ENCODE data around the gene HIC1.
A peak's percentile ranks its signal among the peaks of the same experiment; 100 is the strongest.

Gene HIC1

DNA sequence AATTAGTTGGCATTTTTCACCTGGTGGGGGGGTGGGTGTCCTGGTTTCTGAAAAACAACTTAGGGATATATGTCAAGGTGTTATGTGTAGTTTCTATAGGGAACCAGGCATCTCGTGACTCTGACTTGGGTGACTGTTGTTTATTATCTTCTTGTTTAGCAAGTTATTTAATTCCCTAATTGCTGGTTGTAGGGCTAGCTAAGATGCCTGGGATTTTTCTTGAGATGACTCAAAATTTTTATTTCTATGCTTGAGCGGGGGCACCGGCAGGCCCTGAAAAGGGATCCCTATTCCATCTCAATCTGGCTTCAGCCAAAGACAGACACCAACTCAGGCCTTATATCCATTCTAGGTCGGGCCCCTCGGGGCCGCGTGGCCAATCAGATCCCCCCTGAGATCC lies 21.8 kb upstream of the HIC1 start:
- in situ Hi-C loops (cut with MboI; ENCODE audit: low sequenced_read_pairs, unreplicated experiment), result loop anchor here (10.0 to 25.0 kb wide), 2 partner anchors 128 to 321 kb away; partner anchors contain the start of genes TLCD2 and WDR81
- no peak for DNase-seq (ENCODE audit: low spot score)
- TF ChIP-seq, protein P1, sequence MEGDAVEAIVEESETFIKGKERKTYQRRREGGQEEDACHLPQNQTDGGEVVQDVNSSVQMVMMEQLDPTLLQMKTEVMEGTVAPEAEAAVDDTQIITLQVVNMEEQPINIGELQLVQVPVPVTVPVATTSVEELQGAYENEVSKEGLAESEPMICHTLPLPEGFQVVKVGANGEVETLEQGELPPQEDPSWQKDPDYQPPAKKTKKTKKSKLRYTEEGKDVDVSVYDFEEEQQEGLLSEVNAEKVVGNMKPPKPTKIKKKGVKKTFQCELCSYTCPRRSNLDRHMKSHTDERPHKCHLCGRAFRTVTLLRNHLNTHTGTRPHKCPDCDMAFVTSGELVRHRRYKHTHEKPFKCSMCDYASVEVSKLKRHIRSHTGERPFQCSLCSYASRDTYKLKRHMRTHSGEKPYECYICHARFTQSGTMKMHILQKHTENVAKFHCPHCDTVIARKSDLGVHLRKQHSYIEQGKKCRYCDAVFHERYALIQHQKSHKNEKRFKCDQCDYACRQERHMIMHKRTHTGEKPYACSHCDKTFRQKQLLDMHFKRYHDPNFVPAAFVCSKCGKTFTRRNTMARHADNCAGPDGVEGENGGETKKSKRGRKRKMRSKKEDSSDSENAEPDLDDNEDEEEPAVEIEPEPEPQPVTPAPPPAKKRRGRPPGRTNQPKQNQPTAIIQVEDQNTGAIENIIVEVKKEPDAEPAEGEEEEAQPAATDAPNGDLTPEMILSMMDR (IDR thresholded peaks at IDR 0.05; ENCODE audit: borderline replicate concordance, control extremely low read depth, extremely low read depth, insufficient read depth, missing control alignments), result no peak

GRCh38 chr17:2034157-2034556 lies 20.7 kb upstream of the HIC1 start:
- in situ Hi-C loops (cut with MboI; ENCODE audit: low sequenced_read_pairs, unreplicated experiment), result loop anchor here (10.0 to 25.0 kb wide), 2 partner anchors 129 to 322 kb away; partner anchors contain the start of genes TLCD2 and WDR81
- peak; percentile 64 for DNase-seq (ENCODE audit: low spot score)
- TF ChIP-seq, protein P1 (IDR thresholded peaks at IDR 0.05; ENCODE audit: borderline replicate concordance, control extremely low read depth, extremely low read depth, insufficient read depth, missing control alignments), result no peak

GRCh38 chr17:2034806-2035540 lies 19.9 kb upstream of the HIC1 start:
- in situ Hi-C loops (cut with MboI; ENCODE audit: low sequenced_read_pairs, unreplicated experiment), result loop anchor here (10.0 to 25.0 kb wide), 2 partner anchors 130 to 323 kb away; partner anchors contain the start of genes TLCD2 and WDR81
- TF ChIP-seq, protein P1 (IDR thresholded peaks at IDR 0.05; ENCODE audit: borderline replicate concordance, control extremely low read depth, extremely low read depth, insufficient read depth, missing control alignments), result no peak
- DNase-seq (ENCODE audit: low spot score), result no peak

DNA sequence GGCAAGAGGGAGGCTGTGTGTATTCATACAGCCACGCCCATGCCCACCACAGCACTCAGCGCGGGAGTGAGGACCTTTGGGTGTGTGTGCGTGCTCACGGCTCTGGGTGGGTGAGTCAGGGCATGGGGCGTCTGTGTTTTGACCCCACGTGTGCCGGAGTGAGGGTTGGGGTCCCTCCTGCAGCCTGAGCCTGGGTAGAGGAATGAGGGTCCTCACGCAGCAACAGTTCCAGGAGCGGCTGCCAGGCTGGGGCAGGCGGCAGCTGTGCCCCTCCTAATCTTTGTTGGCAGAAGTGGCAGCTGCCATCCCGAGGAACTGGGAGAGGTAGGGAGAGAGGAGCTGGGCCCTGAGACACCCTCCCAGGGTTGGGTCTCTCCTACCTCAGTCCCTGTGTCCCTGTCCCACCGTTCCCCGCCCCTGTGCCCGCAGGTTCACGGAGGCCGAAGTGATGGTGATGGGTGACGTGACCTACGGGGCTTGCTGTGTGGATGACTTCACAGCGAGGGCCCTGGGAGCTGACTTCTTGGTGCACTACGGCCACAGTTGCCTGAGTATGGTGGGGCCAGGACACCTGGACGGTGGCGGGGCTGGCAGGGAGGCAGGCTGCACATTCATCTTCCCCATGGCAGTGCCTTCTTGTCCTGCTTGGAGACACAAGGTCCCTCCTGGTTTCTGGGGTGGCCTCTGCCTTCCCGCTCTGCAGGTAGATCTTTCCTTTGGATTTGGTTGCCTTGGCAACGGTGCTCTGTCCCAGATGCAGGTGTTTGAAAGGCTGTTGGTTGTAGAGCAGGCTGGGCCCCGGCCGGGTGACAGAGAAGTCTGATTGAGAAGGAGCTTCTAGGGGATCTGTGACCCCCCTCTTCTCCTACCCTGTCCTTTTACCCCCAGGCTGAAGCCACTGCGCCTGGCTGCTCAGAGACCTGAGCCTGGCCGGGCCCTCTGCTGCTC lies 19.1 kb upstream of the HIC1 start:
- TF ChIP-seq, protein P1 (IDR thresholded peaks at IDR 0.05; ENCODE audit: borderline replicate concordance, control extremely low read depth, extremely low read depth, insufficient read depth, missing control alignments), result no peak
- in situ Hi-C loops (cut with MboI; ENCODE audit: low sequenced_read_pairs, unreplicated experiment), result loop anchor here (10.0 to 25.0 kb wide), 2 partner anchors 131 to 324 kb away; partner anchors contain the start of genes TLCD2 and WDR81
- DNase-seq (ENCODE audit: low spot score), result no peak

GRCh38 chr17:2037155-2037554 lies 17.7 kb upstream of the HIC1 start:
- in situ Hi-C loops (cut with MboI; ENCODE audit: low sequenced_read_pairs, unreplicated experiment), result loop anchor here (10.0 to 25.0 kb wide), 2 partner anchors 132 to 325 kb away; partner anchors contain the start of genes TLCD2 and WDR81
- no peak for DNase-seq (ENCODE audit: low spot score)
- TF ChIP-seq, protein P1 (IDR thresholded peaks at IDR 0.05; ENCODE audit: borderline replicate concordance, control extremely low read depth, extremely low read depth, insufficient read depth, missing control alignments), result no peak

GRCh38 chr17:2040219-2040827 lies 14.6 kb upstream of the HIC1 start:
- in situ Hi-C loops (cut with MboI; ENCODE audit: low sequenced_read_pairs, unreplicated experiment), result loop anchor here (25.0 kb wide), 1 partner anchor 328 kb away; the partner anchor contains the start of genes TLCD2 and WDR81
- TF ChIP-seq, protein P1 (IDR thresholded peaks at IDR 0.05; ENCODE audit: borderline replicate concordance, control extremely low read depth, extremely low read depth, insufficient read depth, missing control alignments), result no peak
- no peak for DNase-seq (ENCODE audit: low spot score)

Data from GM13976 (cell line).